Caco-2 (cell line): ENCODE results near the gene PEX14. TPM values are rescaled to one million over a fixed set of nuclear protein-coding genes. Genes with fewer than 3 reads are reported as not detected.

ENCODE experiments used
- BruUV-seq: library from RNA; stranded (reverse); fragments of 400-500 nt; replicated peaks from 2 replicates; lab custom pipeline; 2021; lab: Mats Ljungman, UMichigan
- CTCF ChIA-PET: fragments of 300-600 bp; sonication (Branson Sonifier 250); formaldehyde crosslinking; loops from one replicate; lab custom pipeline; 2022; ENCODE audit warnings: antibody characterized with exemption; lab: Charles Lee
- POLR2A ChIA-PET: fragments of 300-600 bp; sonication (Branson Sonifier 250); formaldehyde crosslinking; loops from one replicate; lab custom pipeline; 2022; ENCODE audit warnings: antibody characterized with exemption; lab: Charles Lee
- DNase-seq, 2 experiments: peaks; one replicate each; pipeline versions ENCODE4 v3.0.0 to v3.0.0-alpha.2; 2020 to 2022
- H3K27me3 ChIP-seq: replicated peaks from 2 replicates; pipeline ENCODE4 v1.6.0; 2011; ENCODE audit warnings: low read length; ENCODE audit not compliant: control insufficient read depth, insufficient read depth
- H3K36me3 ChIP-seq: 2 replicates; pipeline ENCODE4 v1.5.1; 2011; ENCODE audit warnings: low read length; ENCODE audit not compliant: control insufficient read depth, insufficient read depth
- H3K4me1 ChIP-seq: fragments of 250-450 bp; sonication (Bioruptor Pico); 2 replicates; pipeline ENCODE4 v1.5.1; 2020; ENCODE audit warnings: mild to moderate bottlenecking
- H3K4me3 ChIP-seq: 2 replicates; pipeline ENCODE4 v1.5.1; 2011; ENCODE audit warnings: low read depth, mild to moderate bottlenecking, control low read depth, low read length
- H3K9me3 ChIP-seq: fragments of 250-450 bp; sonication (Bioruptor Pico); 2 replicates; pipeline ENCODE4 v1.5.1; 2020; ENCODE audit warnings: mild to moderate bottlenecking, moderate library complexity
- H3K27ac Mint-ChIP-seq: one replicate; pipeline ENCODE4 v1.8.0; 2022; ENCODE audit warnings: mixed read lengths; ENCODE audit not compliant: unreplicated experiment
- H3K27me3 Mint-ChIP-seq: one replicate; pipeline ENCODE4 v1.8.0; 2022; ENCODE audit warnings: mixed read lengths; ENCODE audit not compliant: insufficient read depth, unreplicated experiment
- H3K36me3 Mint-ChIP-seq: one replicate; pipeline ENCODE4 v1.8.0; 2022; ENCODE audit warnings: mild to moderate bottlenecking, mixed read lengths; ENCODE audit not compliant: insufficient read depth, unreplicated experiment
- H3K4me1 Mint-ChIP-seq: one replicate; pipeline ENCODE4 v1.8.0; 2022; ENCODE audit warnings: low read depth, mixed read lengths; ENCODE audit not compliant: unreplicated experiment
- H3K4me3 Mint-ChIP-seq: one replicate; pipeline ENCODE4 v1.8.0; 2022; ENCODE audit warnings: mild to moderate bottlenecking, moderate library complexity, mixed read lengths; ENCODE audit not compliant: unreplicated experiment
- H3K9me3 Mint-ChIP-seq: one replicate; pipeline ENCODE4 v1.8.0; 2022; ENCODE audit warnings: mixed read lengths; ENCODE audit not compliant: unreplicated experiment
- intact Hi-C: fragments of 100-400 bp; cut with micrococcal nuclease; formaldehyde crosslinking; loops from one replicate; pipeline ENCODE4 v1.10.0; 2022; ENCODE audit not compliant: unreplicated experiment
- total RNA-seq: library from RNA; stranded (reverse); gene quantifications from 2 replicates; pipeline ENCODE4 v1.2.3, GENCODE V29; 2022
- TF ChIP-seq, protein P1 (sequence below), 2 experiments: fragments of 200-600 bp in 1 of 2; IDR thresholded peaks; 1 replicate in 1 of 2; 2 replicates in 1 of 2; pipeline versions ENCODE4 v1.5.1 to v1.8.0; 2011 to 2022; ENCODE audit warnings: antibody characterized with exemption in 1 of 2, control low read depth in 1 of 2, inconsistent platforms in 1 of 2, low read depth in 1 of 2, low read length in 1 of 2, mild to moderate bottlenecking in 1 of 2, moderate library complexity in 1 of 2; ENCODE audit not compliant: insufficient read depth in 1 of 2, severe bottlenecking in 1 of 2, unreplicated experiment in 1 of 2

Gene PEX14
- total RNA-seq, 1 experiment from 2014 or later, result 22.2 TPM

DNA sequence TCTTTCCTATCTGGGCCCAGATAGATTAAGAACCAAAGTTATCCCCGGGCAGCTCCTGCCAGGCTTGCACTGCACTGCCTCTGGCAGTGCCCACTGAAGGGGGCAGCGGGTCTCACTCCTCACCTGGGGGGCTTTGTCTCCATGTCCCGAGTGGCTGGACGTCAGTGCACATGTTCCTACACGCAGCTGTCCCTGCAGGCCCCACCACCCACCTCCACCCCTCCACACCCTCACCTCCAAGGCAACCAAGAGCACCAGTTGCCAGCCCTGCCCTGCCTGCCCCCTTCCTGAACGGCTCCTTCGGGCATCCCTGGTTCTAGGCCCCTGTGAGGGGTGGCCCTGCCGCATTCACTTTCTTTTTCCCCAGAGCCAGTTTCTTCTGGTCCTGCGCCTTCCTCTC, 147.2 kb downstream of the PEX14 start:
- ChIA-PET CTCF (no interaction called here), POLR2A (no interaction called here)
- no TSS peak for BruUV-seq
- H3K4me1 ChIP-seq, result no peaks in the 10 kb centered on the region
- no peak overlapping the region for H3K4me3 ChIP-seq
- no peaks in the 10 kb centered on the region for H3K36me3 Mint-ChIP-seq
- no peaks in the 10 kb centered on the region for H3K27me3 Mint-ChIP-seq
- no peaks in the 10 kb centered on the region for H3K9me3 Mint-ChIP-seq
- intact Hi-C loops, result no loop called here
- H3K4me3 Mint-ChIP-seq, result no peak overlapping the region
- TF ChIP-seq, protein P1, sequence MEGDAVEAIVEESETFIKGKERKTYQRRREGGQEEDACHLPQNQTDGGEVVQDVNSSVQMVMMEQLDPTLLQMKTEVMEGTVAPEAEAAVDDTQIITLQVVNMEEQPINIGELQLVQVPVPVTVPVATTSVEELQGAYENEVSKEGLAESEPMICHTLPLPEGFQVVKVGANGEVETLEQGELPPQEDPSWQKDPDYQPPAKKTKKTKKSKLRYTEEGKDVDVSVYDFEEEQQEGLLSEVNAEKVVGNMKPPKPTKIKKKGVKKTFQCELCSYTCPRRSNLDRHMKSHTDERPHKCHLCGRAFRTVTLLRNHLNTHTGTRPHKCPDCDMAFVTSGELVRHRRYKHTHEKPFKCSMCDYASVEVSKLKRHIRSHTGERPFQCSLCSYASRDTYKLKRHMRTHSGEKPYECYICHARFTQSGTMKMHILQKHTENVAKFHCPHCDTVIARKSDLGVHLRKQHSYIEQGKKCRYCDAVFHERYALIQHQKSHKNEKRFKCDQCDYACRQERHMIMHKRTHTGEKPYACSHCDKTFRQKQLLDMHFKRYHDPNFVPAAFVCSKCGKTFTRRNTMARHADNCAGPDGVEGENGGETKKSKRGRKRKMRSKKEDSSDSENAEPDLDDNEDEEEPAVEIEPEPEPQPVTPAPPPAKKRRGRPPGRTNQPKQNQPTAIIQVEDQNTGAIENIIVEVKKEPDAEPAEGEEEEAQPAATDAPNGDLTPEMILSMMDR (IDR thresholded peaks at IDR 0.05; ENCODE audit: insufficient read depth in 1 of 2, low read depth in 1 of 2, low read length in 1 of 2, severe bottlenecking in 1 of 2, unreplicated experiment in 1 of 2), result no peak
- DNase-seq, result no peak
- no peaks in the 10 kb centered on the region for H3K27me3 ChIP-seq
- no peaks in the 10 kb centered on the region for H3K4me1 Mint-ChIP-seq
- H3K9me3 ChIP-seq, result no peaks in the 10 kb centered on the region
- H3K36me3 ChIP-seq, result no peaks in the 10 kb centered on the region
- H3K27ac Mint-ChIP-seq, result no peak overlapping the region

DNA sequence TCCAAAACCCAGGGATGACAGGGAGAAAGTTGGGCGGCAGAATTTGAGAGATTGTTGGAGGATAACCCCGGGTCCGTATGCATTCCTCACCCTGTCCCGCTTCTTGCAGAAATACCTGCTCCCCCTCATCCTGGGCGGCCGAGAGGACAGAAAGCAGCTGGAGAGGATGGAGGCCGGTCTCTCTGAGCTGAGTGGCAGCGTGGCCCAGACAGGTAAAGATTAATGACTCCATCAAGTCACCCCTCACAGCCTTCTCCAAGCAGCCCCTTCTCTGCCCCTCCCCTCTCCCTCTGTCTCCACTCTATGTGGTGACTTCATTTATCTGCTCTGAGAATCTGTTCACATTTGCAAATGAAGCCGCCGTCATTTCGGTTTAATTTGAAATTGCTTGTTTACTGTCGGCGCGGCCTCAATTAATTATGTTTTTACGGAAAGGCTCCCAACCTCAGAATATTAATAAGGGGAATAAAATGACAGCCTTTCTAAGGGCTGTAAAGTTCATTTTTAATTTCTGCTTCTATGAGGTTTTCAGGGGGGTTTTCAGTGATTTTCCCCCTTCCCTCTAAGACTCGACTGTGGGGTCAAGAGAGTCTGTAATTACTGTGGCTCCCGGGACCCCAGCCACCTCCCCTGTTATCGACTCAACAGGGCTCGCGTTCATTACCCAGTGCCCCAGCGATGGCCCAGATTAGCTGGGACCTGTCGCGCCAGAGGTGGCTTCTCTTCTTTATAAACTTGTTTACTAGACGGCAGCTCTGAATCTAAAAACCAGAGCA, 148.3 kb downstream of the PEX14 start:
- no peak for DNase-seq
- H3K27me3 Mint-ChIP-seq, result no peaks in the 10 kb centered on the region
- Histone ChIP-seq H3K4me3 (no peak overlapping the region), H3K4me1 (no peaks in the 10 kb centered on the region), H3K27me3 (no peaks in the 10 kb centered on the region), H3K36me3 (no peaks in the 10 kb centered on the region), H3K9me3 (no peaks in the 10 kb centered on the region)
- no peak overlapping the region for H3K27ac Mint-ChIP-seq
- POLR2A ChIA-PET, result interaction anchor here (0.5 kb wide), 1 partner anchor 1357 kb away, joined by 3 read pairs; the partner anchor contains the start of gene MFN2
- no peaks in the 10 kb centered on the region for H3K9me3 Mint-ChIP-seq
- no peaks in the 10 kb centered on the region for H3K4me1 Mint-ChIP-seq
- CTCF ChIA-PET, result no interaction called here
- no peak overlapping the region for H3K4me3 Mint-ChIP-seq
- BruUV-seq, result no TSS peak
- peaks cover 2% of the 10 kb centered on the region for H3K36me3 Mint-ChIP-seq
- intact Hi-C loops, result no loop called here
- TF ChIP-seq, protein P1 (IDR thresholded peaks at IDR 0.05; ENCODE audit: insufficient read depth in 1 of 2, low read depth in 1 of 2, low read length in 1 of 2, severe bottlenecking in 1 of 2, unreplicated experiment in 1 of 2), result no peak

DNA sequence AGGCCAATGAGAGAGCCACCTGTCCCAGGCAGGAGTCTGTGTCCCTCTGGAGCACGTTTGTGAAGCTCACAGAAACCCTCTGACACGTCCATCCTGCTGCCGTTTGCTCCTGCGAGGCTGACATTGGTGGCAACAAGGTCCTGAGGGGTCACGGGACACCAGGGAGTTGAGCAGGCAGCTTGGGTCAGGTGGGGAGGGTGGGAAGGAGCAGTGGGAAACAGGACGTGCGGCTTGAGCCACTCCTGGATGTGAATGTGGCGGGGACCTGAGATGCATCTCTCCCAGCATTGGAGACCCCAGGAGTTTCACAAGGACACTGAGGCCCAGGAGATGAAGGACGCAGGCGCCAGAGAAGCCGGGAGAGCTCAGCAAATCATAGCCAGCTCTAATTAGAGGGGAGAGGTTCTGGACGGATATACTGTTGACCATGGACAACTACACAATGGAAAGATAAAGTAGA, 149.0 kb downstream of the PEX14 start:
- Mint-ChIP-seq H3K9me3 (no peaks in the 10 kb centered on the region), H3K36me3 (peaks cover 8% of the 10 kb centered on the region), H3K4me3 (no peak overlapping the region), H3K27me3 (no peaks in the 10 kb centered on the region), H3K27ac (no peak overlapping the region), H3K4me1 (no peaks in the 10 kb centered on the region)
- H3K36me3 ChIP-seq, result no peaks in the 10 kb centered on the region
- no peaks in the 10 kb centered on the region for H3K27me3 ChIP-seq
- no peak overlapping the region for H3K4me3 ChIP-seq
- no TSS peak for BruUV-seq
- DNase-seq, result no peak
- POLR2A ChIA-PET, result no interaction called here
- H3K9me3 ChIP-seq, result no peaks in the 10 kb centered on the region
- intact Hi-C loops, result no loop called here
- CTCF ChIA-PET, result no interaction called here
- TF ChIP-seq, protein P1 (IDR thresholded peaks at IDR 0.05; ENCODE audit: insufficient read depth in 1 of 2, low read depth in 1 of 2, low read length in 1 of 2, severe bottlenecking in 1 of 2, unreplicated experiment in 1 of 2), result no peak
- H3K4me1 ChIP-seq, result no peaks in the 10 kb centered on the region
